HG03354 (cell line): ENCODE data around the gene HS6ST3.

ENCODE experiments used
- ATAC-seq: cut with Tn5 transposase; IDR thresholded peaks from one replicate; pipeline ENCODE4 v1.9.1; 2021; ENCODE audit warnings: mild to moderate bottlenecking; ENCODE audit not compliant: unreplicated experiment, poor library complexity, severe bottlenecking

The HS6ST3 gene

DNA sequence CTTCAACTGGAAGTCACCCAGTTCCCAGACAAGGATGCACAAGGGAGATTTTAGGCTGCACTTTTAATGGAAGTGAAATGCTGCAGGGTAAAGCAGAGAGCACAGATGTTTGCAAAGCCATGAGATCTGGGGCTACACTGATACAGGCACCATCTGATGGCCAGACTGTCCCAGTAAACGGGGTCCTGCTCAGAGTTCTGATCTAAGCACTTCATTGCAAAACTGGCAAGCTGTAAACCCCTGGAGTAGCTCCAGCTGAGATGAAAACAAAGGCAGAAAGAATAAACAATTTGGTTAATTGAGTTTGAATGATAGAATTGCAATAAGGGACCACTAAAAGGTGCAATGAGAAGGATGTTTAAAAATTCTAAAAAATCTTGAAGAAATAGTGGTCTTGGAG, 707.2 kb downstream of the HS6ST3 start:
- no peak for ATAC-seq

DNA sequence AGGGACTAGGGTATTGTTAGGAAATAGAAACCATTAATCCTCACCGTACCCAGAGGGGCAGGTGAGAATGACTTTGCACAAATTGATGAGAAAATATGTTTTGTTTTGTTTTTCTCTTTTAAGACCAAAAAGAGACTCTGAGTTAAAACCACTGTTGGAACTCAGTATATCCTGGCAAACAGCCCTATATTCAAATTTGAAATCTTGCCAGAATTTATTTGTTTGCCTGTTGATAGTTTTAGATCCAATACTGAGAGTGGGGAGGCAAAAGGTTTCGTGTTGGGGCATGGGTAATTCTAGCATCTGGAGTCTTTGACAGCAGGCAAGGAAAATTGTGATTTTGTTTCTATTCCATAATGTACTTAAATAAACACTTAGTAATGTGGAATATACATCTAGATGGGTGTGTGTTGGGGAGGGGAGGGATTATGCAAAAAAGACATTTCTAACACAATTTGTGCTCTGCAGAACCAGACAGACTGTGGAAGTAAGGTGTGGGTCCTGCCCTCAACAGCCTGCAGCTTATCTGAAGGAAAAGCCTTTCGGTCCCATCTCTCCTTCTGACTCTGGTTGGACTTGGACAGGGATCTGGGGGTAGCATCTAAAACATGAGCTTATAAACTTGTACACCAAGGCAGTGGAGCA, 713.7 kb downstream of the HS6ST3 start:
- ATAC-seq: no peak

DNA sequence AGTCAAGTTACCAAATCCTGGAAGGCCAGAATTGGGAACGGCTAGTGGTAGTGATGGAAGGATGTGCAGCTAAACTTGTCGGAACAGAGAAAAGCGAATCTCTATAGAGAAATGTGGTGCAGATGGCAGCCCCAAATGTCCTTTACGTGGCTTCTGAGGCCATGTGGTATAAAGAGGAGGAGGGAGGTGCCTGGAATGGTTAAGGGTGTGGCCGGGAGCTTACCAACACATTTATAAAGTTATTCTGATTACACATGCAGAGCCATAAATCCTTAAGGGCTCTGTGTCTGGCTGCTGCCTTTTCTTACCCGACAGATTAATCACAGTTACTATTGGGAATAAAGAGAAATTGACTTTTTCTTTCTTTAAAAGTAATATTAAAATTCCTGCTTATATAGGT, 714.3 kb downstream of the HS6ST3 start:
- ATAC-seq: no peak

DNA sequence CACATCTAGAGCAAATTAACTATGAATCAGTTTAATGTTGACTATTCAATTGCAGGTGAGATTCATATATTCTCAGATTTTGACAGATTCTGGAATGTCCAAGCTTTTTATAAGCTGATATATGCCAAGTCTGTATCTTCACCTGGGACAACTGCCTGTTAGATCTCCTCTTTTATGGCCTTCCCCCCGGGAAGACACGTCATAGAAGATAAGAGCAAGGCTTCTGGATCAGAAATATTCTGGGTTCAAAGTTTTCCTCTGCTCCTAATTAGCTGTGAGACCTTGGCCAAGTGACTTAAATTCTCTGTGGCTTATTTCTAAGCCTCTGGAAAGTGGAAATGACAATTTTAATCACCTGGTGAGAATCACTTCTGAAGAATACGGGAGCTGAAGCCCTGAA, 716.8 kb downstream of the HS6ST3 start:
- ATAC-seq: no peak

DNA sequence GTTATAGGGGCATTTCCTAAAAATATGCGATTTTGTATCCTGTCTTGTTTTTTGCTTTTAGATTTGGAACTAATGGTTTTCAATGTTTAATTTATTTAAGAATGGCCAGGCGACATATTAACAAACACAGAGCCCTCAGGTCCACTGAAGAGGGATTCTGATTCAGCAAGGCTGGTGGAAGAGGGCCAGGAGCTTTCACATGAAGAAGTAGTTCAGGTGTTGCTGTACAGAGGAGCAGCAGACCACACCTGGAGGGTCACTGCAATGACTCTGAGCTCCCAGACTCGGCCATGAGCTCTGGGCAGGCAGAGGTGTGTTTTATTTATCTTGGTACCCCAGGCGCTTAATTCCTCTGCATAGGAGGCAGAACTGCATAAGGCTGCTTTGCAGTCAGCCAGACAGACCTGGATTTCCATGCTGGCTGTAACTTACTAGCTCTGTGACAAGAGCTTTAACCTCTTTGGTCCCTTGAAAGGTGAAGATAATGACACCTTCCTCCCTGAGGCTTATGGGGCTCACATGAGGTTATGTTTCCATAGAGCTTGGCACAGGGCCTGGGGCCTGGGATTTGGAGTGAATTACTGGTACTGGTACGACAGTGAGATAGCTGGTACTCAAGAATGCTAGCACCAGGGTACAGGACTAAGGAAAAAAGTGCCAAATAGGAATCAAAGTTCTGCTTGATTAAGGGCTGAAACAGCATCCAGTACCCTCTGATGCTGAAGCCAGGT, 719.6 kb downstream of the HS6ST3 start:
- ATAC-seq: no peak

DNA sequence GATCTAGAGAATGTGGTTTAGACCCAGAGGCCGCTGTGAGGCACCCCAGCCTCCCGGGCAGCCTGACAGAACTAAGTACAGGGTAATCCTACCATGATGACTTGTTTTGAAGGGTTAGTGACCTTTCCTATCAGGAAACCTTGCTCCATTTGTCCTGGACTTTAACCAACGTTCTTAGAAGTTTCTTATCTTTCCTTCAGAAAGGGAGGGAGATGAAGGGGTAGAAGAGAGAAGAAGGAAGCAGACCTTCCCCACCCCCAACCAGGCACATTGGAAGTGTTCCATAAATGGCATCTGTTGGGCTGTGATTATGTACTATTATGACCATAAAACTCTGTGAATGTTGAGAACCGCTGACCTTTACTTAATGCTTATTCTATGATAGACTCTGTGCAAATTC, 720.2 kb downstream of the HS6ST3 start:
- ATAC-seq: no peak

DNA sequence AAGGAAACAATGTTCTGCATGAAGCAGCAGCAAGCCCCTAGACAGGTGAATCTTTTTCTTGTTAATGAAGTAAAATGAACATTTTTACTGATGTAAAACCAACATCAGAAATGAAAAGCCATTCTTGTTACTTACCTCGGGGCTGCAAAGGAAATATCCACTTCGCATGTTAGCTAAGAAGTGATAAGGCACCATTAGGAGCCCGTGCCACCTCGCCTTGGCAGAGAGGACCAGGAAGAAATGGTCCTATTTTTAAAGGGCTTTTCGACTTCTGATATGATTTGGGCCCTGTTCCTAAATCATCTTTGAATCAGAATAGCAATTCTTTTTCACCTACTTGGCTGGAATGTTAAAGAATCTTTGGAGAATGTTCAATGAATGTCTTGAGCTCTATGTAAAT, 721.1 kb downstream of the HS6ST3 start:
- no peak for ATAC-seq

DNA sequence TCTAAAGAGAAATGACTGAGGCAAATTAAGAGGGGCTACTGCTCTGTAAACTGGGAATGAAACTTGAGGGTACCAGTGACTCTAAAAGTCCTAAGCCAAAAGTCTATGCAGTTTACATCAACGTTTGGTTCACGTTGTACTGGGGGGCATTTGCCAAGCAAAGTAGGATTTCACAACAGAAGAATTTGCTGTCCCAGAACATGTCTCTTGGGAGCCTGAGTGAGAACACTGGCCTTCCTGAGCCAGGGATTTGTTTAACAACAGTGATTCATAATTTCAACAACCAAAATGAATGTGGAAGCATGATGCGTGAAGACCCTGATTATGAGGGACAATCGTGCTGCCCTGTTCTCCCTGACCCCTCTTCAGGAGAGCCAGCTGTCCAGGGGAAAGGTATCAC, 726.4 kb downstream of the HS6ST3 start:
- ATAC-seq: no peak

DNA sequence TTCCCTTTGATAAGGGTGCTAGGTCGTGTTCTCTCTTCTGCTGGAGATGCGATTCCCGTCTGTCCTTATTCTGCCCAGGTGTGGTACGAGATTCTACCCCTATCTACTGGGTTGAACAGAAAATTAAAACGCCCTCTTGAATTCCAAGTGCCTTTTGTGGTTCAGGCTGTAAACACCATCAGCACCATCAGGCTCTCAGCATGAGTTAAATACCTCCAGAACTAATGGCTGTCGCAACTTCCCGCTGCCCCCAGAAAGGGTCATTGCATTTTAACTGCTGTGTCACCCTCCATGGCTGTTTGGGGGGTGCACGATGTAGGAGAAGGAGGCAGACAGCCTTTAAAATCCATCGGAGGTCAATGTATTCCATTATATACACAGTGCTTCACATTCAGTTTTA, 727.0 kb downstream of the HS6ST3 start:
- ATAC-seq: no peak

DNA sequence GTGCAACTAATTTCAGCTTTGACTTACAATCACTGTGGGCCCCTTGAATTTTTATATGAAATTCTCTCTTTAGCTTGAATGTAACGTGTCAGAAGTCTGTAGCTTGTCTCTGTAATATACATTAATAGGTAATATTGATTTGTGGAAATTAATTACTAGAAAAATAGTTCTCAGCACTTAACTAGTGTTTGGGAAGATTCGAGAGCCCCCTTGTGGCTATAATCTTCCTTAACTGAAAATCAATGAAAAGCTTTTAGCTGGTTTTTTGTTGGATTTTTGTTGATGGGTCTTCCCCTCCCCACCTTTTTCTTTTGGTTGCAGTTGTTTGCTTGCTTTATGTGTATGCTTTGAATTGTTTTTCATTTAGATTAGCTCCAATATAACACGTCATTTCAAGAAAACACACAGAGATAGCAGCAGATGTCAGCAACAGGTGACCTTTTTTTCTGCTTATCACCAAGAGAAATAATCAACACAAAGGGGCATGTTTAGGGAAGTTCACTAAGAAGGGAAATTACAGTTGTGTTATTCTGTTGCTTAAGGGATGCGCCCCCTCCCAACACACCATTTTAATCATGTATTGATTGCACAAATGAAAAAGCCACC, 727.5 kb downstream of the HS6ST3 start:
- ATAC-seq: no peak

DNA sequence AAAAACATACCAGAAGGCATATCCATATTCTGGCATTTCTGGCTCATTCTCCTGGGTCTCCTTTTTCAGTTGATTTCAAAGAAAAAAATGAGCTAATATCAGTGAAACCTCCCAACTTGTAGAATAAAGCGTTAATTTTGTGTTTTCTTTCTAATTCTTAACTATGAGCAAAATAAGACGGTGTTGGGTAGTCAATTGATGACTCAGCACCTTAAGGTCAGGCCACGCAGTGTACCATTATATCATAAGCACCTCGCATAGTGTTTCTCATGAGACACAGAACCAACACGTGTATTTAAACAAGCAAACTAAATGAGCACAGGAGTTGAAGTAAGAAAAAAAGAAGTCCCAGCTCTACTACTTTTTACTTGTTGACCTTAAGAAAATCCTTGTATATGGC, 729.5 kb downstream of the HS6ST3 start:
- no peak for ATAC-seq

DNA sequence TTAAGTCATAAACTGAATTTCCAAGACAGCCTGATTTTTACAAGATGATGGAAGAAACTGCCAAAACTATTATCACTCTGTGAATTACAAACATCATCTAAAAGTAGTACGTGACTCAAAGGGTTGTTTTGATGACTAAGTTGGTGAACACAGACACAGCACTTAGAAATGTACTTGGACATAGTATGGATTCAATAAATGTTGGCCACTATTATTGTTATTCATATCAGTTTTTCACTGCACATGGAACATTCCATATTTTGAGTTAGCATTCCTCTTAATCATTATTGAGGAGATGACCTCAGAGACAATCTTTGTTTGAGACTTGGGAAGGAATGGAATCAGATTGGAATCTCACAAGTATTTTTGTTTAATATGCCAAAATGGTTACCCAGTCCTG, 731.5 kb downstream of the HS6ST3 start:
- ATAC-seq: no peak

DNA sequence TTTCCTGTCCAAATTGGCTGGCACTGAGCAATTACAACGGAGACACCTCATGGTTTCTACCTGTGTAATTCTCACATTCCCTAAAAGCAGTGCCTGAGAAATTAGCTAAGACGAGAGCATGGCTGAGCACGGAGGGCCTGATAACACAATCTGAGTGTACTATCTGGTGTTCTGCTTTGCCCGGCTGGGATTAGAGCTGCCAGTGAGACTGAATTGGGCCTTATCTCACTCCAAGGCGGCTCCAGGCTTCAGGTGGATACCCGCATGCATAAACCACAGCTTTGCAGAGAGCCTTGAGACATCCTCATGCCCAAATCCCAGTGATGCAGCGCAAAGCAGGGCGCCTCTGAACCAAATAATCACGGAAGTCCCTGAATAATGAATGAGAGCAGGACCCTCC, 732.1 kb downstream of the HS6ST3 start:
- ATAC-seq: no peak

DNA sequence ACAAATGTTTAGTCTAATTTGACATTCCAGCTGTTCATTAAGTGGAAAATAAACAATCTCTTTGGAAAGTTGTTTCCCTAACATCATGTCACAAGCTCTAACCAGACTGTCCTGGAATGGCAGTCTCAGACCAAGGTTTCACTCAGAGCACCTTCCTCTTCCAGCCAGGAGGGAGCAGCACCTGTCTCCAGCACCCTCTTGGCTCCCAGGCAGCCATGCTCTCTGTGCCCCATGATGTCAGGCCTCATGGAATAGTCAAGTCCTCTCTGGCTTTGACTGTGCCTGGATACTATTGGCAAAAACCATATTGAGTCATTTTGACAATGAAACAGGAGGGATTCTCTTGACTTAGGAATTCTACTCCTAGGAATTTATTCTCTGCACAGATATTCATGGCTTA, 733.0 kb downstream of the HS6ST3 start:
- ATAC-seq: peak; percentile 64

DNA sequence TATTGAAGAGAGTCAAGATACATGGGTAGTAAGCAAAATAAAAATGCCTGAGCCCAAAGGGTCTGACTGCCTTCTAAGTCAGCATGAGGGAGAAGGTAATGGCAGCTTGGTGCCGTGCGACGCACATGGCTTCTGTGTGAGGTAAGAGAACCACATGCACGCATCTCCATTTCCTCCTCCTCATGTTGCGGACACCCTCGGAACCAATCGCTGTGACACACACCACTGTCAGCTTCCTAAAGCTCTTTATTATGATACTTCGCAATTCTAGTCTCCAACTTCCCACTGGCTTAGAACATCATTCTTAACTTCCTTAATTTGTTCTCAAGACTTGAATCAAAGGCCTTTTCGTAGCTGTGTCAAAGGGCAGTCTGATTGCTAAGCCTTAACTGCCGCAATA, 734.2 kb downstream of the HS6ST3 start:
- ATAC-seq: no peak

DNA sequence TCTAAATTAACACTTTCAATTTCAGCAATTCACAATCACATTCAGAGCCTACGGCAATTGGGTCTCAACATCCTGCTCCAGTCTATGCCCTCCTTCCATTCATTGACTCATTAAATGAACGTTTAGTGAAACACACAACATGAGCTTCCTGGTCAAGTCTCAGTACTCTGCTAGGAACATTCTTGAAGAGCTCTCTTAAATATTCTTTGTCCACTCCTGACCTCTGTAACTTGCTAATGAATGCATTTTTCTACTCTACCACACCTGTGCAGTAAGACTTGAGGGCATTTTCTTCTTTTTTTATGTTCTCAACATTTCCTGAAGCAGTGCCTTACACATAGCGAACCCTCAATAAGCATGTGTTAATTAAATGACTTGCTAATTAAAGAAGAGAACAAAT, 735.7 kb downstream of the HS6ST3 start:
- ATAC-seq: no peak

DNA sequence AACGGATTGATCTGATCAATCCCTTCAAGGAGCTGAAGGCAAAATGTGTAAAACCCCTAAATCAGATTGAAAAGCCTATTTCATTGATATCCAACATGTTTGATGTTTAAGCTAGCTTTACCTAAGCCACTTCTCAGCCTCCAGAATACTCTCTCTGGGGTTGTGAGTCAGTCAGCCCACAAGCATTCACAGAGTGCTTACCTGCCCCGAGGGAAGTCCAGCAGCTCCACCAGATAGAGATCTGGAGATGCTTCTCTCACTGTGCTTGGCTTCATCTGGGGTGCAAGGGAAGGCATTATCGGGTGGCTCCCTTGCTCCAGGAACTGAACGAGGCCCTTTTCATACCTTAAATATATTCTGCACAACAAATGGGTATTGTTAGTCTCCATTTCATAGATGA, 744.7 kb downstream of the HS6ST3 start:
- no peak for ATAC-seq

DNA sequence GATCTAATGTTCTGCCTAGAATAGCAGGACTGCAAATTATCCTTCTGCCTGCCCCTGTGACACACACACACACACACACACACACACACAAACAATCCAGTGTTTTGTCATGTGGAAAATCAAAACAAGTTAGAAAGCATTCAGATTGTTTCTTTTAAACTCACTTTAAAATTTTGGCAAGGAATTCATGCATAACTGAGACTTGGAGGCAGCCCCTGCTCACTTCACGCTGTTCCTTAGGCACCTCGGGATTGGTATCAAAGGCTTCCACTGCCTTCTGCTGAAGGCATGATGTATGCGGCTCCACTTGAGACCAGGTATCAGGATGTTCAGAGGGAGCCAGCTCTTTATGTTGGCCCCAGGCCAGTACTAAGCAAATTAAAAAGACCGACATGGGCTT, 745.6 kb downstream of the HS6ST3 start:
- ATAC-seq: no peak

DNA sequence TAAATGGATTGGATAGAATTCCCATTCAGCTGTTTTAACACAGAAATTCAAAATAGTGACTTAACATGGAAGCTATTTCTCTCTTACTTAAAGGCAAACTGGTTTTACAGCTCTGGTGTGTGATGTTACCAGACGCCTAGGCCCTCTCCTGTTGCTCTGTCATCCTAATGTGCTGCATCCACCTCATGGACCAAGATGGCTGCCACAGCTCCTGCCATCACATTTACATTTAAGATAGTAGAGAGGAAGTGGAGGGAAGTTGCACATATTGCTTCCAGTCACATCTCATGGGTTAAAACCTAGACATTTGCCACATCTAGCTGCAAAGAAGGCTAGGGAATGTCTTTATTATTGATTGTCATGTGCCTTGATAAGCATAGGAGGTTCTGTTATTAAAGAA, 746.8 kb downstream of the HS6ST3 start:
- no peak for ATAC-seq

DNA sequence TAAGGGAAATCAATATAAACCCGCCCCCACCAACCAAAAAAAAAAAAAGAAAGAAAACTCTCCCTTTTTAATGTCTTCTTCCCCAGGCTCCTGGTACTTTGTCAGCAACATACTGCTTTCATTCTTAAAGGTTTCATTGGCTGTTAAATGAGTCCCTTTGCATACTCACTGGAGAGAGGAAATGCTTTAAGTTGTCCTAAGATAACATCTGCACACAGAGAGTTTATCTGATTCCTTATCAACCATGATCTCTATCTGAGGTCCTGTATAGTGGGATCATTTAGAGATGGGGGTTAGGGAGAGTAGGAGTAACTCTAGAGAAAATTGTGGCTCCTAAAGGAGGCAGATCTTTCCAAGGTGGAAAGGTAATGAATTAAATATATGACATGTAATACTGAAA, 747.9 kb downstream of the HS6ST3 start:
- ATAC-seq: no peak

DNA sequence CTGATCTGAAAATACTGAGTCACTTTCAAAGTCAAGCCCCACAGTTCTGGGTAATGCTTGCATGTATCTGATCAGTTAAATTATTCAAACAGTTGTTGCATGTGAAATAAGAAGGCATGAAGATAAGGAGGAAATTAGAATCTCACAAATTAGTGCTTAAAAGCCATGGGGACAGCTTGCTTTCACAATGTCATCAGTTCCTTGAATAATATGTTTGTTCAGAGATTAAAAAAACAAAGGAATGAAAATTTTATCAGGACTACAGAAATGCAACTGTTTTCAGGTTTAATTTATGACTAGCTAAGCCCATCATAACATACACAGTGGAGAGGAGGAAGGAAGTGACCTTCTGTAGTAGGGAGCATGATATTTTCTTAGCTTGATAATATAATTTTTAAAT, 754.3 kb downstream of the HS6ST3 start:
- no peak for ATAC-seq
